Measurements from ENCODE around the gene RSPO3.

DNA sequence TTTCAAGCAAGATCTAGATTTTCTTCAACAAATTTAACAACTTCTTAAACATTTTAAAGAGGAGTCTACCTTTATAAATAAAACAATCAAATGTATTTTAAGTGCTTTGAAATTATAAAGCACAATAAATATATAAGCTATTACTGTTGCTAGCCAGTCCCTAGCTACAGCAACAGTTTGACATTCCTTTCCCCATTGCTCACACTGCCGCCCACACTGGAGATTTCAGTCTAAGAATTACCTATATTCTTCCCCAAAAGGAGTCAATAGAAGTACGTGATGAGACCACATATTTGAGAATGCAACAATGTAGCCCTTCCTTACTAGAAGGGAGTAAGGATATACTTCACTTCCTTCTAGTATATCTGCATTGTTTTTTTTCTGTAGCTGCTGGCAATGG lies 82.8 kb downstream of the RSPO3 start:
- TF ChIP-seq, protein P1, sequence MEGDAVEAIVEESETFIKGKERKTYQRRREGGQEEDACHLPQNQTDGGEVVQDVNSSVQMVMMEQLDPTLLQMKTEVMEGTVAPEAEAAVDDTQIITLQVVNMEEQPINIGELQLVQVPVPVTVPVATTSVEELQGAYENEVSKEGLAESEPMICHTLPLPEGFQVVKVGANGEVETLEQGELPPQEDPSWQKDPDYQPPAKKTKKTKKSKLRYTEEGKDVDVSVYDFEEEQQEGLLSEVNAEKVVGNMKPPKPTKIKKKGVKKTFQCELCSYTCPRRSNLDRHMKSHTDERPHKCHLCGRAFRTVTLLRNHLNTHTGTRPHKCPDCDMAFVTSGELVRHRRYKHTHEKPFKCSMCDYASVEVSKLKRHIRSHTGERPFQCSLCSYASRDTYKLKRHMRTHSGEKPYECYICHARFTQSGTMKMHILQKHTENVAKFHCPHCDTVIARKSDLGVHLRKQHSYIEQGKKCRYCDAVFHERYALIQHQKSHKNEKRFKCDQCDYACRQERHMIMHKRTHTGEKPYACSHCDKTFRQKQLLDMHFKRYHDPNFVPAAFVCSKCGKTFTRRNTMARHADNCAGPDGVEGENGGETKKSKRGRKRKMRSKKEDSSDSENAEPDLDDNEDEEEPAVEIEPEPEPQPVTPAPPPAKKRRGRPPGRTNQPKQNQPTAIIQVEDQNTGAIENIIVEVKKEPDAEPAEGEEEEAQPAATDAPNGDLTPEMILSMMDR (IDR thresholded peaks at IDR 0.05): no peak
- TF ChIP-seq POLR2A (IDR thresholded peaks at IDR 0.05): no peak

All from right lobe of liver (tissue), 4 donors.